Spleen (tissue), 11 donors: ENCODE data around the gene SCUBE2. TPM values are rescaled to one million over a fixed set of nuclear protein-coding genes. Genes with fewer than 3 reads are reported as not detected.

Experiments
- DNase-seq: peaks from one replicate; pipeline ENCODE4 v3.0.0-alpha.2; 2020
- H3K27ac ChIP-seq, 8 donors: fragments of 200-600 bp; sonication (generic) in 7 of 8; 1 replicate in 4 of 8; 2 replicates in 4 of 8; pipeline versions ENCODE4 v1.5.0 to v1.8.0; 2016 to 2021; ENCODE audit warnings: inconsistent platforms in 4 of 8, mild to moderate bottlenecking in 4 of 8, moderate library complexity in 1 of 8
- H3K27me3 ChIP-seq, 7 donors: fragments of 200-600 bp; sonication (generic) in 6 of 7; replicated peaks in 1 of 7; 1 replicate in 4 of 7; 2 replicates in 3 of 7; pipeline versions ENCODE4 v1.5.0 to v1.8.0; 2016 to 2021; ENCODE audit warnings: inconsistent platforms in 3 of 7, mild to moderate bottlenecking in 1 of 7
- H3K36me3 ChIP-seq, 6 donors: fragments of 200-600 bp; sonication (generic) in 5 of 6; 1 replicate in 4 of 6; 2 replicates in 2 of 6; pipeline versions ENCODE4 v1.5.0 to v1.8.0; 2016 to 2021; ENCODE audit warnings: inconsistent platforms in 2 of 6
- H3K4me1 ChIP-seq, 6 donors: fragments of 200-600 bp; sonication (generic) in 5 of 6; 1 replicate in 3 of 6; 2 replicates in 3 of 6; pipeline versions ENCODE4 v1.5.0 to v1.8.0; 2016 to 2021; ENCODE audit warnings: inconsistent platforms in 3 of 6
- H3K4me3 ChIP-seq, 8 donors: fragments of 200-600 bp; sonication (generic) in 7 of 8; 1 replicate in 4 of 8; 2 replicates in 4 of 8; pipeline versions ENCODE4 v1.5.0 to v1.8.0; 2016 to 2021; ENCODE audit warnings: inconsistent platforms in 4 of 8, mild to moderate bottlenecking in 4 of 8, moderate library complexity in 2 of 8
- H3K9me3 ChIP-seq, 8 donors: fragments of 200-600 bp; sonication (generic) in 7 of 8; 1 replicate in 4 of 8; 2 replicates in 4 of 8; pipeline versions ENCODE4 v1.5.0 to v1.8.0; 2016 to 2021; ENCODE audit warnings: inconsistent platforms in 4 of 8
- CTCF ChIP-seq, 11 experiments: fragments of 200-600 bp in 7 of 11; fragments of 450-650 bp in 4 of 11; sonication (generic) in 4 of 11; IDR thresholded peaks in 8 of 11; conservative IDR thresholded peaks in 3 of 11; 1 replicate in 7 of 11; 2 replicates in 4 of 11; pipeline versions ENCODE4 v1.4.0 to v1.8.0; 2016 to 2021; ENCODE audit warnings: antibody characterized with exemption in 11 of 11, inconsistent platforms in 4 of 11, mild to moderate bottlenecking in 1 of 11
- POLR2A ChIP-seq, 3 donors: fragments of 450-650 bp; IDR thresholded peaks; one replicate each; pipeline ENCODE4 v1.5.1; 2017; ENCODE audit warnings: antibody characterized with exemption in 3 of 3, mild to moderate bottlenecking in 1 of 3
- POLR2AphosphoS5 ChIP-seq, 3 donors: sonication (generic); formaldehyde crosslinking; IDR thresholded peaks; one replicate each; pipeline ENCODE4 v1.5.1; 2017; ENCODE audit warnings: antibody characterized with exemption in 3 of 3
- WGBS, 5 donors: extraction: QIAGEN DNeasy Blood & Tissue Kit in 3 of 5; methylation state at CpG; one replicate each; pipeline versions ENCODE4 v1.1.5 to v1.1.7; 2013 to 2018; 5-methylcytosine and 5-hydroxymethylcytosine counted together
- intact Hi-C: fragments of 100-400 bp; cut with DNase I; formaldehyde crosslinking; loops from one replicate; pipeline ENCODE4 v1.15.0; 2023; ENCODE audit warnings: low total_unique reads
- microRNA-seq, 3 donors: library from miRNA; unstranded; fragments of <30 nt; microRNA quantifications; one replicate each; pipeline versions ENCODE4 to v1.1.0, GENCODE V29; 2019 to 2020
- polyA plus RNA-seq, 3 donors: library from polyadenylated mRNA; stranded (reverse); fragments of 200-250 nt; gene quantifications; one replicate each; pipeline ENCODE4 v1.2.1, GENCODE V29; 2013
- small RNA-seq, 4 donors: library from RNA; depleted of rRNA; stranded (forward); fragments of <200 nt; gene quantifications; one replicate each; pipeline ENCODE3, GENCODE V24; 2016
- total RNA-seq, 7 donors: library from RNA; depleted of rRNA in 3 of 7; stranded (reverse); fragments of >200 nt in 3 of 7; fragmentation: NEBNext Ultra II Directional in 4 of 7; extraction: Animal tissue kit (Norgen Biotek cat#: 25700) in 4 of 7; gene quantifications; one replicate each; pipeline versions ENCODE4 v1.1.0 to v1.2.1, GENCODE V29; 2016 to 2021
- donor health status: healthy with polysubstance abuse.
- donor health status: DM: no; HTN: no; CAD: no; lungs with moderate emphysema.
- donor health status: DM: no; HTN: no; CAD: no.
- donor health status: Bipolar disorder and iron deficiency.
- donor health status: healthy.
- donor health status: DM: no; HTN: no; CAD: no.
- donor health status: DM: yes; HTN: yes; CAD: no.

Gene SCUBE2
- total and polyA plus RNA-seq, 10 donors = 2.4 to 28.6 (median 5.7) TPM

- no peak for TF ChIP-seq POLR2A (IDR thresholded peaks at IDR 0.05)
- no peak for TF ChIP-seq POLR2AphosphoS5 (IDR thresholded peaks at IDR 0.05)
- no peak for TF ChIP-seq CTCF (IDR thresholded peaks at IDR 0.05 in 8 of 11, conservative IDR thresholded peaks at IDR 0.05 in 3 of 11)
- Histone ChIP-seq H3K9me3 (no peaks in the 10 kb centered on the region), H3K27ac (no peak overlapping the region), H3K4me1 (no peaks in the 10 kb centered on the region), H3K4me3 (no peak overlapping the region), H3K36me3 (peaks cover 0 to 7% (median 0%) of the 10 kb centered on the region in 6 donors), H3K27me3 (no peaks in the 10 kb centered on the region)
- 78 to 98% (median 83%) methylated on average over 1 of the region's 1 CpG for WGBS, 5 donors
- intact Hi-C loops = no loop called here
- no peak for DNase-seq
Measured at GRCh38 chr11:8971924-8972316, 119.5 kb downstream of the SCUBE2 start.

DNA sequence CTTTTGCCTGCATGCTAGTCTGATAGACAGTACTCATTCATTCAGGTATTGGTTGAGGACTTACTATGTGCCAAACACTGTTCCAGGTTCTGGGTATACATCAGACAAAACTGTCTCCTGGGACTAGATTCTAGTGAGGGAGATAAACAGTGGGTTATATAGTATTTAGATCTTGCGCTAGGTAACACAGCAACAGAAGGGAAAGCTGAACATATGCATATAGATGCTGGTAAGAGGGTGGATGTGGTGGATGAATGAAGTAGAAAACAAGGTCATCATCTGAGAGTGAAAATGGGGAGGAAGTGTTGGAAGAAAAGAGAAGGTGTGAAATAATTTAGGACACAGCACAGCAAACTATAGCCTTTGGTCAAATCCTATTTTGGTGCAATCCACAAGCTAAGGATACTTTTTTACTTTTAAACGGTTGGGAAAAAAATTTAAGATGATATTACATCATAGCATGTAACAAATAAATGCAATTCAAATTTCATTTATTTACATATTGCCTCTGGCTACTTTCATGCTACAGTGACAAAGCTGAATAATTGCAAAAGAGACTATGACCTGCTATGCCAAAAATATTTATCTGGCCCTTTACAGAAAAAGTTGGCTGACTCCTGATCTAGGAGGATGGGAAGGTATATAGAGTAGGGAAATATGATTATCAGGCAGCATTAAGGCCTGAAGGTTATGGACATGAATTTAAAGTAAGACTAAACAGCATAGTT is 120.0 kb downstream of the SCUBE2 start:
- H3K4me3 ChIP-seq = no peak overlapping the region
- intact Hi-C loops = no loop called here
- no peaks in the 10 kb centered on the region for H3K9me3 ChIP-seq
- no peaks in the 10 kb centered on the region for H3K4me1 ChIP-seq
- H3K36me3 ChIP-seq = peaks cover 0 to 7% (median 0%) of the 10 kb centered on the region in 6 donors
- 86 to 94% (median 90%) methylated on average over 2 of the region's 2 CpGs for WGBS, 5 donors
- H3K27me3 ChIP-seq = no peaks in the 10 kb centered on the region
- no peak overlapping the region for H3K27ac ChIP-seq
- DNase-seq = no peak
- TF ChIP-seq POLR2AphosphoS5 (IDR thresholded peaks at IDR 0.05) = no peak
- no peak for TF ChIP-seq CTCF (IDR thresholded peaks at IDR 0.05 in 8 of 11, conservative IDR thresholded peaks at IDR 0.05 in 3 of 11)
- no peak for TF ChIP-seq POLR2A (IDR thresholded peaks at IDR 0.05)

Small RNAs within 50 kb of the gene (microRNA-seq; reads per million reads assigned to microRNA genes)
- 0 to 0.35 (median 0) reads per million in 3 donors for gene MIR5691

Small RNAs within 50 kb of the gene (small RNA-seq; reads per million reads assigned to genes)
- 0 reads per million in 4 donors for gene MIR5691

Other genes starting within 250 kb of the SCUBE2 start
- gene AKIP1, start 180.4 kb downstream of the SCUBE2 start, total RNA-seq = 10 to 100 TPM; 17.7 to 33.6 (median 26.6) TPM
- 10 to 100 TPM in 2 of 3 donors, 1 to 10 TPM in 1; 9.8 to 25.3 (median 17.0) TPM for gene AKIP1, start 180.4 kb downstream of the SCUBE2 start, polyA plus RNA-seq
- gene C11orf16, start 158.7 kb downstream of the SCUBE2 start, total RNA-seq = not detected
- gene C11orf16, start 158.7 kb downstream of the SCUBE2 start, polyA plus RNA-seq = not detected
- not detected for gene ASCL3, start 148.6 kb downstream of the SCUBE2 start, total RNA-seq
- gene ASCL3, start 148.6 kb downstream of the SCUBE2 start, polyA plus RNA-seq = not detected
- 10 to 100 TPM; 31.5 to 56.5 (median 46.0) TPM for gene TMEM9B, start 127.2 kb downstream of the SCUBE2 start, total RNA-seq
- 10 to 100 TPM; 30.2 to 39.5 (median 34.2) TPM for gene TMEM9B, start 127.2 kb downstream of the SCUBE2 start, polyA plus RNA-seq
- 1 to 10 TPM in 2 of 7 donors, under 1 TPM in 5; 0.39 to 1.8 (median 0.77) TPM for gene NRIP3, start 87.6 kb downstream of the SCUBE2 start, total RNA-seq
- gene NRIP3, start 87.6 kb downstream of the SCUBE2 start, polyA plus RNA-seq = under 1 TPM; 0.02 to 0.22 (median 0.08) TPM
- 100 to 1,000 TPM; 105 to 157 (median 112) TPM for gene DENND5A, start 173.8 kb upstream of the SCUBE2 start, total RNA-seq
- gene DENND5A, start 173.8 kb upstream of the SCUBE2 start, polyA plus RNA-seq = 10 to 100 TPM; 20.8 to 33.8 (median 25.1) TPM
- gene TMEM41B, start 223.0 kb upstream of the SCUBE2 start, total RNA-seq = 10 to 100 TPM; 22.0 to 29.4 (median 25.7) TPM
- 10 to 100 TPM in 2 of 3 donors, 1 to 10 TPM in 1; 9.9 to 14.1 (median 11.3) TPM for gene TMEM41B, start 223.0 kb upstream of the SCUBE2 start, polyA plus RNA-seq